Mucosa of rectum (tissue), 2 donors: ENCODE measurements around the gene TAMALIN.

Experiments
- H3K27ac ChIP-seq, 2 donors: one replicate each; pipeline ENCODE4 v1.7.0; 2013; ENCODE audit warnings: inconsistent platforms in 2 of 2, low read depth in 2 of 2, low read length in 2 of 2
- H3K27me3 ChIP-seq, 2 donors: one replicate each; pipeline ENCODE4 v1.7.0; 2013; ENCODE audit warnings: low read length in 2 of 2; ENCODE audit not compliant: control insufficient read depth in 2 of 2, insufficient read depth in 2 of 2
- H3K36me3 ChIP-seq, 2 donors: one replicate each; pipeline ENCODE4 v1.7.0; 2013; ENCODE audit warnings: low read length in 2 of 2; ENCODE audit not compliant: control insufficient read depth in 2 of 2, insufficient read depth in 2 of 2
- H3K4me1 ChIP-seq, 2 donors: one replicate each; pipeline ENCODE4 v1.7.0; 2013; ENCODE audit warnings: low read length in 2 of 2, mild to moderate bottlenecking in 1 of 2; ENCODE audit not compliant: control insufficient read depth in 2 of 2, insufficient read depth in 2 of 2
- H3K4me3 ChIP-seq, 2 donors: one replicate each; pipeline ENCODE4 v1.7.0; 2013; ENCODE audit warnings: low read length in 2 of 2
- H3K9ac ChIP-seq, 2 donors: one replicate each; pipeline ENCODE4 v1.7.0; 2013; ENCODE audit warnings: low read length in 2 of 2, low read depth in 1 of 2, mild to moderate bottlenecking in 1 of 2
- H3K9me3 ChIP-seq, 2 donors: one replicate each; pipeline ENCODE4 v1.7.0; 2013; ENCODE audit warnings: low read length in 2 of 2; ENCODE audit not compliant: control insufficient read depth in 2 of 2
- donor health status: healthy.
- donor health status: Normal muscosa, but diverticular disease.

TAMALIN gene

GRCh38 chr12:52053536-52054209 is 46.9 kb downstream of the TAMALIN start:
- no peaks in the 10 kb centered on the region for H3K9me3 ChIP-seq
- peak overlapping the region; percentile 47 to 97 for H3K9ac ChIP-seq
- peaks cover 26 to 32% of the 10 kb centered on the region in 2 donors for H3K4me1 ChIP-seq
- H3K27me3 ChIP-seq: no peaks in the 10 kb centered on the region
- H3K4me3 ChIP-seq: peak overlapping the region in 1 of 2 donors; percentile 88
- peaks cover 13 to 18% of the 10 kb centered on the region in 2 donors for H3K36me3 ChIP-seq
- peak overlapping the region; percentile 4 to 96 for H3K27ac ChIP-seq

GRCh38 chr12:52054231-52054832 is 47.6 kb downstream of the TAMALIN start:
- no peaks in the 10 kb centered on the region for H3K27me3 ChIP-seq
- peak overlapping the region in 1 of 2 donors; percentile 4 for H3K27ac ChIP-seq
- H3K4me3 ChIP-seq: no peak overlapping the region
- peaks cover 15 to 18% of the 10 kb centered on the region in 2 donors for H3K36me3 ChIP-seq
- H3K9me3 ChIP-seq: no peaks in the 10 kb centered on the region
- H3K4me1 ChIP-seq: peaks cover 26 to 32% of the 10 kb centered on the region in 2 donors
- H3K9ac ChIP-seq: no peak overlapping the region

- Histone ChIP-seq H3K9me3 (no peaks in the 10 kb centered on the region), H3K27ac (no peak overlapping the region), H3K36me3 (peaks cover 15 to 18% of the 10 kb centered on the region in 2 donors), H3K4me3 (no peak overlapping the region), H3K9ac (no peak overlapping the region), H3K27me3 (no peaks in the 10 kb centered on the region), H3K4me1 (peaks cover 22 to 26% of the 10 kb centered on the region in 2 donors)
Observed at GRCh38 chr12:52054833-52055730, 48.3 kb downstream of the TAMALIN start.

GRCh38 chr12:52055731-52056711 is 49.3 kb downstream of the TAMALIN start:
- no peak overlapping the region for H3K9ac ChIP-seq
- no peaks in the 10 kb centered on the region for H3K27me3 ChIP-seq
- H3K27ac ChIP-seq: no peak overlapping the region
- H3K4me3 ChIP-seq: no peak overlapping the region
- peaks cover 16 to 20% of the 10 kb centered on the region in 2 donors for H3K4me1 ChIP-seq
- no peaks in the 10 kb centered on the region for H3K9me3 ChIP-seq
- H3K36me3 ChIP-seq: peaks cover 15 to 18% of the 10 kb centered on the region in 2 donors

- Histone ChIP-seq H3K9ac (no peak overlapping the region), H3K9me3 (no peaks in the 10 kb centered on the region), H3K4me1 (peaks cover 15% of the 10 kb centered on the region in 2 donors), H3K27me3 (no peaks in the 10 kb centered on the region), H3K27ac (no peak overlapping the region), H3K4me3 (no peak overlapping the region), H3K36me3 (peaks cover 15 to 18% of the 10 kb centered on the region in 2 donors)
Observed at GRCh38 chr12:52056801-52057637, 50.3 kb downstream of the TAMALIN start.

- no peak overlapping the region for H3K27ac ChIP-seq
- no peaks in the 10 kb centered on the region for H3K9me3 ChIP-seq
- H3K36me3 ChIP-seq: peaks cover 15 to 18% of the 10 kb centered on the region in 2 donors
- no peak overlapping the region for H3K4me3 ChIP-seq
- H3K27me3 ChIP-seq: no peaks in the 10 kb centered on the region
- no peak overlapping the region for H3K9ac ChIP-seq
- H3K4me1 ChIP-seq: peaks cover 7 to 11% of the 10 kb centered on the region in 2 donors
Observed at GRCh38 chr12:52057638-52058576, 51.2 kb downstream of the TAMALIN start.

- no peak overlapping the region for H3K4me3 ChIP-seq
- H3K27ac ChIP-seq: no peak overlapping the region
- no peak overlapping the region for H3K9ac ChIP-seq
- no peaks in the 10 kb centered on the region for H3K9me3 ChIP-seq
- H3K36me3 ChIP-seq: peaks cover 15 to 18% of the 10 kb centered on the region in 2 donors
- peaks cover 0 to 7% of the 10 kb centered on the region in 2 donors for H3K4me1 ChIP-seq
- H3K27me3 ChIP-seq: no peaks in the 10 kb centered on the region
Observed at GRCh38 chr12:52058631-52059361, 52.0 kb downstream of the TAMALIN start.
